GM12878 (cell line): ENCODE results near the gene TMEM235. TPM values are rescaled to one million over a fixed set of nuclear protein-coding genes. Genes with fewer than 3 reads are reported as not detected.
A peak's percentile ranks its signal among the peaks of the same experiment; 100 is the strongest.

ENCODE experiments used
- ATAC-seq: fragments of 200-7000 bp; cut with Tn5 transposase; 3 replicates; pipeline ENCODE4 v1.9.1; 2020; ENCODE audit warnings: mild to moderate bottlenecking, moderate library complexity
- BruUV-seq: library from RNA; stranded (reverse); fragments of 400-500 nt; replicated peaks from 2 replicates; lab custom pipeline; 2021; lab: Mats Ljungman, UMichigan
- CTCF ChIA-PET: fragments of 300-600 bp; sonication (Branson Sonifier 250); formaldehyde crosslinking; extraction: SDS; loops from one replicate; lab custom pipeline; 2021; ENCODE audit warnings: inconsistent platforms; lab: Yijun Ruan, JAX
- POLR2A ChIA-PET: fragments of 350-600 bp; formaldehyde crosslinking; extraction: SDS; loops from one replicate; lab custom pipeline; 2021; ENCODE audit warnings: inconsistent platforms; lab: Charles Lee
- RAD21 ChIA-PET: fragments of 300-600 bp; sonication (Branson Sonifier 250); formaldehyde crosslinking; loops from one replicate; lab custom pipeline; 2023; ENCODE audit warnings: antibody characterized with exemption; ENCODE audit not compliant: unreplicated experiment; lab: Charles Lee
- SMC1A ChIA-PET: fragments of 300-600 bp; sonication (Branson Sonifier 250); formaldehyde crosslinking; loops from one replicate; lab custom pipeline; 2023; ENCODE audit not compliant: unreplicated experiment, uncharacterized antibody; lab: Charles Lee
- DNase-seq: peaks from one replicate; pipeline ENCODE4 v3.0.0-alpha.2; 2011; ENCODE audit warnings: low read depth, low spot score
- FAIRE-seq: peaks from 3 replicates; lab custom pipeline; 2011; peaks lifted over from hg19 to GRCh38; lab: Jason Lieb, UNC
- H2AFZ ChIP-seq: 2 replicates; pipeline ENCODE4 v1.6.0; 2011; ENCODE audit warnings: low read depth, low read length, control low read depth; ENCODE audit not compliant: control insufficient read depth
- H3K27ac ChIP-seq: 2 replicates; pipeline ENCODE4 v1.5.1; 2011; ENCODE audit warnings: control low read depth; ENCODE audit not compliant: control insufficient read depth, insufficient read depth
- H3K27me3 ChIP-seq, 2 experiments: replicated peaks in 1 of 2; 2 replicates each; pipeline versions ENCODE4 v1.6.0 to v1.6.1; 2011; ENCODE audit warnings: low read length in 1 of 2; ENCODE audit not compliant: control insufficient read depth in 2 of 2, insufficient read depth in 2 of 2
- H3K36me3 ChIP-seq, 2 experiments: 2 replicates each; pipeline ENCODE4 v1.5.1; 2011; ENCODE audit warnings: low read length in 1 of 2; ENCODE audit not compliant: control insufficient read depth in 2 of 2, insufficient read depth in 2 of 2
- H3K4me1 ChIP-seq: 2 replicates; pipeline ENCODE4 v1.6.1; 2011; ENCODE audit warnings: mild to moderate bottlenecking, low read length, moderate library complexity, mixed read lengths; ENCODE audit not compliant: control insufficient read depth, insufficient read depth
- H3K4me2 ChIP-seq: 2 replicates; pipeline ENCODE4 v1.6.0; 2011; ENCODE audit warnings: control low read depth; ENCODE audit not compliant: control insufficient read depth, insufficient read depth
- H3K4me3 ChIP-seq: fragments of 200-600 bp; sonication (generic); 2 replicates; pipeline ENCODE4 v1.5.1; 2016
- H3K79me2 ChIP-seq: 2 replicates; pipeline ENCODE4 v1.6.0; 2011; ENCODE audit warnings: low read length; ENCODE audit not compliant: control insufficient read depth, insufficient read depth
- H3K9ac ChIP-seq: 2 replicates; pipeline ENCODE4 v1.8.0; 2011; ENCODE audit warnings: low read length, control low read depth, mixed read lengths; ENCODE audit not compliant: control insufficient read depth, insufficient read depth
- H3K9me3 ChIP-seq: replicated peaks from 3 replicates; pipeline ENCODE4 v1.5.1; 2011; ENCODE audit warnings: mild to moderate bottlenecking, low read length; ENCODE audit not compliant: control insufficient read depth, insufficient read depth
- H4K20me1 ChIP-seq: 2 replicates; pipeline ENCODE4 v1.6.0; 2011; ENCODE audit not compliant: control insufficient read depth, insufficient read depth
- ELK1 ChIP-seq: IDR thresholded peaks from 2 replicates; pipeline ENCODE4 v1.6.1; 2012; ENCODE audit warnings: low read depth, low read length, improper control_type of control experiment
- JUNB ChIP-seq: IDR thresholded peaks from 2 replicates; pipeline ENCODE4 v1.6.1; 2016; ENCODE audit warnings: antibody characterized with exemption, mild to moderate bottlenecking
- WRNIP1 ChIP-seq: IDR thresholded peaks from 2 replicates; pipeline ENCODE4 v1.6.1; 2011; ENCODE audit warnings: low read depth, low read length, improper control_type of control experiment, borderline replicate concordance
- ZZZ3 ChIP-seq: IDR thresholded peaks from 2 replicates; pipeline ENCODE4 v1.6.1; 2011; ENCODE audit warnings: low read depth; ENCODE audit not compliant: control insufficient read depth, insufficient read length
- WGBS: methylation state at CpG from one replicate; pipeline ENCODE4 v1.1.6; 2016; ENCODE audit warnings: low lambda C conversion rate; ENCODE audit not compliant: insufficient replicate concordance, insufficient coverage; ENCODE audit errors: missing lambda C conversion rate; 5-methylcytosine and 5-hydroxymethylcytosine counted together
- in situ Hi-C: fragments of 300-500 bp; cut with MboI; formaldehyde crosslinking; loops from 9 replicates; pipeline ENCODE4 v1.14.3; 2018; ENCODE audit warnings: mixed read lengths
- intact Hi-C: fragments of 100-400 bp; cut with micrococcal nuclease; formaldehyde crosslinking; loops from one replicate; pipeline ENCODE4 v1.14.2; 2022; ENCODE audit not compliant: unreplicated experiment
- polyA plus RNA-seq, 11 experiments: library from polyadenylated mRNA; depleted of rRNA in 4 of 11; unstranded in 6 of 11; stranded (reverse) in 5 of 11; fragments of >200 nt; fragmentation: Nextera tagmentation in 4 of 11; fragmentation: Illumina TruSeq in 1 of 11; extraction: Ambion mirVana in 4 of 11; extraction: Trizol in 1 of 11; gene quantifications; 1 replicate in 1 of 11; 2 replicates in 10 of 11; pipeline versions ENCODE4 v1.2.1 to v1.2.3, GENCODE V29; 2011 to 2016; ENCODE audit warnings: inconsistent platforms in 2 of 11, missing spikeins in 2 of 11, low read depth in 1 of 11
- total RNA-seq, 4 experiments: library from RNA; depleted of rRNA in 3 of 4; stranded (reverse); fragments of >200 nt in 3 of 4; fragmentation: Illumina TruSeq in 1 of 4; extraction: Trizol in 1 of 4; gene quantifications; 2 replicates each; pipeline versions ENCODE4 v1.2.1 to v1.2.3, GENCODE V29; 2013 to 2021
- TF ChIP-seq, protein P1 (sequence below): IDR thresholded peaks from 2 replicates; pipeline ENCODE4 v1.6.1; 2011; ENCODE audit warnings: low read depth, low read length, improper control_type of control experiment, borderline replicate concordance

TMEM235 gene
- total and polyA plus RNA-seq, 10 of the 15 experiments (the other 5 are each of a cell fraction or from before 2014, with no cell fraction given), result not detected

DNA sequence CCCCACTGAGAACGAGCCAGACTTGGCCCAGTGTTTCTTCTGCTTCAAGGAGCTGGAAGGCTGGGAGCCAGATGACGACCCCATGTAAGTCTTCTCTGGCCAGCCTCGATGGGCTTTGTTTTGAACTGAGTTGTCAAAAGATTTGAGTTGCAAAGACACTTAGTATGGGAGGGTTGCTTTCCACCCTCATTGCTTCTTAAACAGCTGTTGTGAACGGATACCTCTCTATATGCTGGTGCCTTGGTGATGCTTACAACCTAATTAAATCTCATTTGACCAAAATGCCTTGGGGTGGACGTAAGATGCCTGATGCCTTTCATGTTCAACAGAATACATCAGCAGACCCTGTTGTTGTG, 16.7 kb upstream of the TMEM235 start:
- Histone ChIP-seq H2AFZ (peak overlapping the region; percentile 79), H3K36me3 (peaks cover 0 to 3% of the 10 kb centered on the region in 2 experiments; a peak in 3 of 4 replicates), H3K4me3 (peak overlapping the region; percentile 83), H3K79me2 (peaks cover 24% of the 10 kb centered on the region), H3K9me3 (no peaks in the 10 kb centered on the region), H3K4me2 (peak overlapping the region; percentile 91), H3K9ac (peak overlapping the region; percentile 93), H3K27me3 (no peaks in the 10 kb centered on the region), H4K20me1 (no peaks in the 10 kb centered on the region), H3K27ac (peak overlapping the region; percentile 84), H3K4me1 (peaks cover 3% of the 10 kb centered on the region; the same call in 1 of the 2 replicates)
- CTCF ChIA-PET, result interaction anchor here (0.8 to 2.5 kb wide), 3 partner anchors 39 to 194 kb away, joined by 3 to 10 read pairs (median 3); no protein-coding TSS in a partner anchor
- DNase-seq (no peak), ATAC-seq (peak; percentile 6; the same call in 1 of the 3 replicates), FAIRE-seq (no peak)
- TF ChIP-seq WRNIP1 (no peak), JUNB (no peak), ELK1 (no peak), ZZZ3 (no peak)
- TF ChIP-seq, protein P1, sequence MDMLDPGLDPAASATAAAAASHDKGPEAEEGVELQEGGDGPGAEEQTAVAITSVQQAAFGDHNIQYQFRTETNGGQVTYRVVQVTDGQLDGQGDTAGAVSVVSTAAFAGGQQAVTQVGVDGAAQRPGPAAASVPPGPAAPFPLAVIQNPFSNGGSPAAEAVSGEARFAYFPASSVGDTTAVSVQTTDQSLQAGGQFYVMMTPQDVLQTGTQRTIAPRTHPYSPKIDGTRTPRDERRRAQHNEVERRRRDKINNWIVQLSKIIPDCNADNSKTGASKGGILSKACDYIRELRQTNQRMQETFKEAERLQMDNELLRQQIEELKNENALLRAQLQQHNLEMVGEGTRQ, result no peak
- intact Hi-C loops (loop anchor here (2.0 kb wide), 1 partner anchor 28 kb away; the partner anchor contains the start of genes AFMID and TK1), in situ Hi-C loops (no loop called here)
- WGBS, result 1% methylated on average over 5 of the region's 5 CpGs
- SMC1A ChIA-PET, result interaction anchor here (1.2 kb wide), 1 partner anchor 37 kb away, joined by 4 read pairs; no protein-coding TSS in a partner anchor
- BruUV-seq, result TSS peak; percentile 71
- RAD21 ChIA-PET, result no interaction called here
- POLR2A ChIA-PET, result interaction anchor here (0.7 kb wide), 2 partner anchors 39 to 72 kb away, joined by 5 read pairs; no protein-coding TSS in a partner anchor
